HFFc6 (cell line): ENCODE measurements around the gene CMIP. TPM values are rescaled to one million over a fixed set of nuclear protein-coding genes. Genes with fewer than 3 reads are reported as not detected.
"Not testable (repeated sequence)": the region's sequence is repeated elsewhere in the genome, so short reads cannot be mapped to it uniquely, and the experiment has no call there.

Experiments used
- DNase-seq: peaks from one replicate; pipeline ENCODE4 v3.0.0-alpha.2; 2018
- H3K27ac Mint-ChIP-seq: 2 replicates; pipeline ENCODE4 v1.8.0; 2020; ENCODE audit warnings: mild to moderate bottlenecking, mixed read lengths
- H3K27me3 Mint-ChIP-seq: 2 replicates; pipeline ENCODE4 v1.8.0; 2021; ENCODE audit warnings: mild to moderate bottlenecking, moderate library complexity, mixed read lengths; ENCODE audit not compliant: insufficient read depth
- H3K36me3 Mint-ChIP-seq: 2 replicates; pipeline ENCODE4 v1.8.0; 2021; ENCODE audit warnings: low read depth, mixed read lengths
- H3K4me1 Mint-ChIP-seq: 2 replicates; pipeline ENCODE4 v1.8.0; 2020; ENCODE audit warnings: low read depth, mixed read lengths
- H3K4me3 Mint-ChIP-seq: 2 replicates; pipeline ENCODE4 v1.8.0; 2020; ENCODE audit warnings: mild to moderate bottlenecking, moderate library complexity, mixed read lengths
- H3K9me3 Mint-ChIP-seq: 2 replicates; pipeline ENCODE4 v1.8.0; 2020; ENCODE audit warnings: mild to moderate bottlenecking, mixed read lengths
- CTCF ChIP-seq: fragments of 200-600 bp; sonication (generic); IDR thresholded peaks from 2 replicates; pipeline ENCODE4 v1.5.0; 2021; ENCODE audit warnings: antibody characterized with exemption, mild to moderate bottlenecking
- total RNA-seq, 6 experiments: library from RNA; stranded (reverse); fragmentation: NEBNext Ultra II Directional; extraction: Animal tissue kit (Norgen Biotek cat#: 25700); gene quantifications; 2 replicates in 1 of 6; 3 replicates in 5 of 6; pipeline ENCODE4 v1.2.3, GENCODE V29; 2021

The CMIP gene
- total RNA-seq, 6 experiments from 2014 or later = 35.9 to 48.0 (median 43.5) TPM

- 0 out of 2 replicates have a peak, but pooled peaks cover 1% of the 10 kb centered on the region for H3K27me3 Mint-ChIP-seq
- no peak for DNase-seq
- no peak for TF ChIP-seq CTCF
Measured at GRCh38 chr16:81416749-81417148, 27.9 kb upstream of the CMIP start.

GRCh38 chr16:81417210-81417609, 27.4 kb upstream of the CMIP start:
- no peak for DNase-seq
- H3K9me3 Mint-ChIP-seq = peaks cover 7% of the 10 kb centered on the region; the same call in 1 of the 2 replicates
- no peak overlapping the region for H3K27ac Mint-ChIP-seq
- H3K4me1 Mint-ChIP-seq = no peaks in the 10 kb centered on the region
- H3K36me3 Mint-ChIP-seq = no peaks in the 10 kb centered on the region
- H3K4me3 Mint-ChIP-seq = no peak overlapping the region
- 0 out of 2 replicates have a peak, but pooled peaks cover 1% of the 10 kb centered on the region for H3K27me3 Mint-ChIP-seq
- no peak for TF ChIP-seq CTCF

More at GRCh38 chr16:81416749-81417148, 27.9 kb upstream of the CMIP start:
- no peak overlapping the region for H3K27ac Mint-ChIP-seq
- no peaks in the 10 kb centered on the region for H3K4me1 Mint-ChIP-seq
- peaks cover 3% of the 10 kb centered on the region; the same call in 1 of the 2 replicates for H3K9me3 Mint-ChIP-seq
- H3K4me3 Mint-ChIP-seq = no peak overlapping the region
- H3K36me3 Mint-ChIP-seq = no peaks in the 10 kb centered on the region

DNA sequence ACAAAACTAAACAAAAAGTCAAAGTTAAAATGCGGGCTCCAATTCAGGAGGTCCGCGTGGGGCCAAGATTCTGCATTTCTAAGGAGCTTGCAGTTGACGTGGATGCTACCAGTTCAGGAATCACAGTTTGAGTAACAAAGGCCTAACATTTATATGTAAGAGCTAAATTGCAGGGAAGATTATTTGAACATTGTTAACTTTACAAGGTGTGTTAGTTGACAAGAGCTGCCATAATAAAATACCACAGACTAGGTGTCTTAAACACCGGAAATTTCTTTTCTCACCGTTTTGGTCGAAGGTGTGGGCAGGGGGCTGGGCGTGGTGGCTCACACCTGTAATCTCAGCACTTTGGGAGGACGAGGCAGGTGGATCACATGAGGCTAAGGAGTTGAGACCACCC, 24.8 kb upstream of the CMIP start:
- H3K27me3 Mint-ChIP-seq = peaks cover 3% of the 10 kb centered on the region; the same call in 1 of the 2 replicates
- no peak overlapping the region for H3K4me3 Mint-ChIP-seq
- H3K9me3 Mint-ChIP-seq = peaks cover 7% of the 10 kb centered on the region; the same call in 1 of the 2 replicates
- no peak for TF ChIP-seq CTCF
- peaks cover 5% of the 10 kb centered on the region; the same call in 1 of the 2 replicates for H3K4me1 Mint-ChIP-seq
- DNase-seq = no peak
- H3K36me3 Mint-ChIP-seq = no peaks in the 10 kb centered on the region
- no peak overlapping the region for H3K27ac Mint-ChIP-seq

DNA sequence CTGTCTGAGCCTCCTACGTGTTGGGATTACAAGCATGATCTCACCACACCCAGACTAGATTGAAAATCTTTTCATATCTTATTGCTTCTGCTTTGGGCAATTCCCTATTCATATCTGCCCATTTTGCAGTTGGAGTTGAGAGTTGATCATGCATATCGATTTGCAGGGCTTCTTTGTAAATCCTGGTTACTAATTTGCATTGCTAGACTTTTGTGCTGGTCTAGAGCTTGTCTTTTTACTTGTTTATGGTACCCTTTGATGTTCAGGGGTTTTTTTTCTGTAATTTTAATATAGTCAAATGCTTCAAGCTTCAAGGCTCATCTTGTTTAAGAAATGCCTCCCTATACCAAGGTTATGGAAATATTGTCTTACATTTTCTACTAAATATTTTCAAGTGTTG, 23.5 kb upstream of the CMIP start:
- DNase-seq = no peak
- Mint-ChIP-seq H3K9me3 (peaks cover 7% of the 10 kb centered on the region; the same call in 1 of the 2 replicates), H3K4me1 (peaks cover 8% of the 10 kb centered on the region; the same call in 1 of the 2 replicates), H3K36me3 (no peaks in the 10 kb centered on the region), H3K4me3 (no peak overlapping the region), H3K27me3 (peaks cover 3% of the 10 kb centered on the region; the same call in 1 of the 2 replicates), H3K27ac (no peak overlapping the region)
- no peak for TF ChIP-seq CTCF

DNA sequence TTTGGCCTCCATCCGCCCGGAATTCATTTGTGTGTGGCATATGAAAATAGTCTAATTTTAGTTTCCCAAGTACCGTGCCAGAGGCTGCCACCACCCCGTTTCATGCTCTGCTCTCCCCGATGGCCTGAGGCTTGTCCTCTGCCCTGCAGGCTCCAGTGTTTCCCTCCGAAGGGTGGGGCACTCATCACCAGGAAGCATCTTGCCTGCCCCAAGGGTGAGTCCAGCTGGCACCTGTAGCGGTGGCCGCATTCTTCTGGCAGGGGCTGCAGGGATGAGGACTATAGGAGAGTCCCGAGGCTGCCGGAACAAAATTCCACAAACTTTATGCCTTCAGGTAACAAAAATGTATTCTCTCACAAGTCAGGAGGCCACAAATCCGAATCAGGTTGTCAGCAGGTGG, 23.1 kb upstream of the CMIP start:
- no peaks in the 10 kb centered on the region for H3K36me3 Mint-ChIP-seq
- H3K27ac Mint-ChIP-seq = no peak overlapping the region
- peaks cover 8% of the 10 kb centered on the region; the same call in 1 of the 2 replicates for H3K4me1 Mint-ChIP-seq

DNA sequence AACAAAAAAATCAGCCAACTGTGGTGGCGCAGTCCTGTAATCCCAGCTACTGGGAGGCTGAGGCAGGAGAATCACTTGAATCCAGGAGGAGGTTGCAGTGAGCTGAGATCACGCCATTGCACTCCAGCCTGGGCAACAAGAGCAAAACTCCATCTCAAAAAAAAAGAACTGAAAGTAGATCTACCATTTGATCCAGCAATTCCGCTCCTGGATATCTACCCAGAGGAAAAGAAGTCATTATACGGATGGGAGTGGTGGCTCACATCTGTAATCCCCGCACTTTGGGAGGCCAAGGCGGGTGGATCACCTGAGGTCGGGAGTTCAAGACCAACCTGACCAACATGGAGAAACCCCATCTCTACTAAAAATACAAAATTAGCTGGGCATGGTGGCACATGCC, 22.5 kb upstream of the CMIP start:
- not testable (repeated sequence) for H3K27ac Mint-ChIP-seq, H3K27me3 Mint-ChIP-seq, H3K4me3 Mint-ChIP-seq, DNase-seq, H3K36me3 Mint-ChIP-seq, H3K9me3 Mint-ChIP-seq, H3K4me1 Mint-ChIP-seq

More for the DNA sequence above, 23.1 kb upstream of the CMIP start:
- DNase-seq = no peak
- Mint-ChIP-seq H3K27me3 (peaks cover 3% of the 10 kb centered on the region; the same call in 1 of the 2 replicates), H3K9me3 (peaks cover 7% of the 10 kb centered on the region; the same call in 1 of the 2 replicates), H3K4me3 (no peak overlapping the region)
- no peak for TF ChIP-seq CTCF
